K562 (cell line): Measurements from ENCODE around the gene GLB1L2. TPM values are rescaled to one million over a fixed set of nuclear protein-coding genes. Genes with fewer than 3 reads are reported as not detected.

Experiments used
- ATAC-seq: fragments of 200-7000 bp; cut with Tn5 transposase; 3 replicates; pipeline ENCODE4 v1.9.1; 2020; ENCODE audit warnings: moderate library complexity
- BruUV-seq: library from RNA; stranded (reverse); fragments of 400-500 nt; replicated peaks from 2 replicates; lab custom pipeline; 2021; lab: Mats Ljungman, UMichigan
- CTCF ChIA-PET: fragments of 300-600 bp; formaldehyde crosslinking; extraction: SDS; loops from one replicate; lab custom pipeline; 2021; ENCODE audit warnings: low intra/inter-chr PET ratio; lab: Yijun Ruan, JAX
- POLR2A ChIA-PET: fragments of 300-600, 350-650 bp; sonication (Branson Sonifier 250); formaldehyde crosslinking; extraction: SDS; loops from one replicate; lab custom pipeline; 2021; ENCODE audit warnings: antibody characterized with exemption, inconsistent platforms; lab: Yijun Ruan, JAX
- DNase-seq, 4 experiments: peaks; one replicate each; pipeline versions ENCODE4 v3.0.0 to v3.0.0-alpha.2; 2011 to 2018; ENCODE audit warnings: low spot score in 3 of 4, mixed read lengths in 3 of 4; ENCODE audit errors: extremely low read depth in 1 of 4
- FAIRE-seq: peaks from 2 replicates; lab custom pipeline; 2011; peaks lifted over from hg19 to GRCh38; lab: Jason Lieb, UNC
- H2AFZ ChIP-seq: 2 replicates; pipeline ENCODE4 v1.6.0; 2011; ENCODE audit warnings: low read depth, low read length, control low read depth, inconsistent platforms
- H3K27ac ChIP-seq: fragments of 200-600 bp; 3 replicates; pipeline ENCODE4 v1.8.0; 2011; ENCODE audit warnings: low read depth, mild to moderate bottlenecking, control low read depth, inconsistent platforms, low read length, moderate library complexity, mixed read lengths; ENCODE audit errors: extremely low read depth
- H3K27me3 ChIP-seq, 2 experiments: fragments of 300-600 bp in 1 of 2; 2 replicates in 1 of 2; 3 replicates in 1 of 2; pipeline versions ENCODE4 v1.6.0 to v1.8.0; 2011; ENCODE audit warnings: inconsistent platforms in 2 of 2, low read length in 2 of 2, mild to moderate bottlenecking in 1 of 2, mixed read lengths in 1 of 2, moderate library complexity in 1 of 2; ENCODE audit not compliant: control insufficient read depth in 2 of 2, insufficient read depth in 2 of 2
- H3K36me3 ChIP-seq: fragments of 300-600 bp; 3 replicates; pipeline ENCODE4 v1.8.0; 2011; ENCODE audit warnings: mild to moderate bottlenecking, low read length, inconsistent platforms; ENCODE audit not compliant: control insufficient read depth, insufficient read depth
- H3K4me1 ChIP-seq, 2 experiments: fragments of 200-600 bp in 1 of 2; replicated peaks in 1 of 2; 2 replicates in 1 of 2; 3 replicates in 1 of 2; pipeline versions ENCODE4 v1.5.1 to v1.8.0; 2011; ENCODE audit warnings: inconsistent platforms in 2 of 2, low read length in 2 of 2, mild to moderate bottlenecking in 1 of 2, mixed read lengths in 1 of 2, moderate library complexity in 1 of 2; ENCODE audit not compliant: control insufficient read depth in 2 of 2, insufficient read depth in 2 of 2
- H3K4me2 ChIP-seq: 2 replicates; pipeline ENCODE4 v1.6.1; 2011; ENCODE audit warnings: low read length, control low read depth, inconsistent platforms, mixed read lengths; ENCODE audit not compliant: insufficient read depth
- H3K4me3 ChIP-seq: fragments of 200-600 bp; sonication (generic), shearing (Covaris generic); 2 replicates; pipeline ENCODE4 v1.5.1; 2016; ENCODE audit warnings: control low read depth, inconsistent platforms
- H3K79me2 ChIP-seq: fragments of 200-600 bp; 3 replicates; pipeline ENCODE4 v1.8.0; 2011; ENCODE audit warnings: low read length, inconsistent platforms; ENCODE audit not compliant: control insufficient read depth, insufficient read depth
- H3K9ac ChIP-seq, 2 experiments: 2 replicates each; pipeline versions ENCODE4 v1.6.0 to v1.6.1; 2011; ENCODE audit warnings: low read depth in 2 of 2, low read length in 2 of 2, control low read depth in 1 of 2, inconsistent platforms in 1 of 2, mild to moderate bottlenecking in 1 of 2, mixed read lengths in 1 of 2; ENCODE audit not compliant: insufficient read depth in 1 of 2
- H3K9me1 ChIP-seq: one replicate; pipeline ENCODE4 v1.6.0; 2011; ENCODE audit warnings: inconsistent platforms, mild to moderate bottlenecking, low read length, moderate library complexity; ENCODE audit not compliant: control insufficient read depth, insufficient read depth
- H3K9me3 ChIP-seq: replicated peaks from 2 replicates; pipeline ENCODE4 v1.5.1; 2011; ENCODE audit warnings: low read depth, low read length, inconsistent platforms; ENCODE audit not compliant: control insufficient read depth, insufficient read depth
- H4K20me1 ChIP-seq: replicated peaks from 2 replicates; pipeline ENCODE4 v1.6.1; 2011; ENCODE audit warnings: low read length, inconsistent platforms, mixed read lengths; ENCODE audit not compliant: control insufficient read depth, insufficient read depth
- ATF2 ChIP-seq: sonication (generic); formaldehyde crosslinking; IDR thresholded peaks from 2 replicates; pipeline ENCODE4 v1.8.1; 2022; ENCODE audit warnings: missing genetic modification reagents
- BRD4 ChIP-seq: fragments of 200-600 bp; sonication (generic); IDR thresholded peaks from 2 replicates; pipeline ENCODE4 v1.6.1; 2017; ENCODE audit warnings: inconsistent platforms
- CBX8 ChIP-seq: fragments of 200-600 bp; sonication (generic); IDR thresholded peaks from 2 replicates; pipeline ENCODE4 v1.6.1; 2012; ENCODE audit warnings: borderline replicate concordance, mixed run types, low read depth, mild to moderate bottlenecking, moderate library complexity, mixed read lengths, low read length, control low read depth, inconsistent platforms; ENCODE audit not compliant: poor library complexity, severe bottlenecking; ENCODE audit errors: extremely low read depth
- ETS2 ChIP-seq: IDR thresholded peaks from 2 replicates; pipeline ENCODE4 v1.6.1; 2016; ENCODE audit warnings: borderline replicate concordance, missing genetic modification characterization, mild to moderate bottlenecking, moderate library complexity, missing compliant biosample characterization; ENCODE audit not compliant: poor library complexity, severe bottlenecking
- HMGN3 ChIP-seq: IDR thresholded peaks from 2 replicates; pipeline ENCODE4 v1.6.1; 2011; ENCODE audit warnings: borderline replicate concordance, low read depth, mild to moderate bottlenecking, mixed read lengths, low read length; ENCODE audit not compliant: insufficient read length; ENCODE audit errors: extremely low read depth
- MBD1 ChIP-seq: fragments of 250-450 bp; sonication (Bioruptor Pico); IDR thresholded peaks from 2 replicates; pipeline ENCODE4 v1.8.0; 2022; ENCODE audit warnings: inconsistent platforms
- NUFIP1 ChIP-seq: fragments of 450-650 bp; IDR thresholded peaks from 2 replicates; pipeline ENCODE4 v1.6.1; 2018; ENCODE audit not compliant: partially characterized antibody
- PPARD ChIP-seq: fragments of 250-450 bp; sonication (Bioruptor Pico); IDR thresholded peaks from 2 replicates; pipeline ENCODE4 v1.8.0; 2022; ENCODE audit warnings: inconsistent platforms, mild to moderate bottlenecking, moderate library complexity
- PRDM10 ChIP-seq: fragments of 450-650 bp; IDR thresholded peaks from 2 replicates; pipeline ENCODE4 v1.6.1; 2018; ENCODE audit not compliant: partially characterized antibody
- RAD21 ChIP-seq, 2 experiments: fragments of 250-450 bp in 1 of 2; fragments of 450-650 bp in 1 of 2; sonication (Bioruptor Pico) in 1 of 2; formaldehyde crosslinking in 1 of 2; IDR thresholded peaks in 1 of 2; conservative IDR thresholded peaks in 1 of 2; 2 replicates each; pipeline versions ENCODE4 v1.4.0 to v1.8.0; 2020 to 2022; ENCODE audit warnings: mild to moderate bottlenecking in 2 of 2, moderate library complexity in 1 of 2
- ZC3H8 ChIP-seq: fragments of 450-650 bp; IDR thresholded peaks from 2 replicates; pipeline ENCODE4 v1.6.1; 2017
- ZNF134 ChIP-seq: fragments of 250-450 bp; sonication (Bioruptor Pico); conservative IDR thresholded peaks from 2 replicates; pipeline ENCODE4 v1.4.0; 2020
- ZNF707 ChIP-seq: fragments of 250-450 bp; sonication (Bioruptor Pico); conservative IDR thresholded peaks from 2 replicates; pipeline ENCODE4 v1.8.0; 2022; ENCODE audit warnings: inconsistent platforms, mild to moderate bottlenecking, moderate library complexity
- WGBS: fragments of 100-300 bp; shearing (Covaris generic); methylation state at CpG from one replicate; pipeline ENCODE4 v1.1.6; 2016; ENCODE audit warnings: low coverage, mixed read lengths; ENCODE audit not compliant: insufficient coverage; ENCODE audit errors: missing lambda C conversion rate; 5-methylcytosine and 5-hydroxymethylcytosine counted together
- in situ Hi-C: fragments of 300-500 bp; cut with MboI; formaldehyde crosslinking; loops from 4 replicates; pipeline ENCODE4 v1.15.0; 2018; ENCODE audit warnings: inconsistent platforms, mixed read lengths
- intact Hi-C: fragments of 100-400 bp; cut with micrococcal nuclease; formaldehyde crosslinking; loops from 2 replicates; pipeline ENCODE4 v1.14.2; 2022
- polyA plus RNA-seq, 8 experiments: library from polyadenylated mRNA; depleted of rRNA in 4 of 8; stranded (reverse) in 5 of 8; unstranded in 3 of 8; fragments of >200 nt; fragmentation: Nextera tagmentation in 2 of 8; fragmentation: Illumina TruSeq in 1 of 8; extraction: Ambion mirVana in 2 of 8; extraction: Trizol in 1 of 8; gene quantifications; 2 replicates each; pipeline versions ENCODE4 v1.2.1 to v1.2.3, GENCODE V29; 2011 to 2014; ENCODE audit warnings: inconsistent platforms in 1 of 8, missing spikeins in 1 of 8
- total RNA-seq, 7 experiments: library from RNA; depleted of rRNA in 6 of 7; stranded (reverse); fragments of >200 nt in 6 of 7; fragmentation: Illumina TruSeq in 2 of 7; extraction: Trizol in 2 of 7; gene quantifications; 2 replicates each; pipeline versions ENCODE4 v1.2.1 to v1.2.3, GENCODE V29; 2011 to 2021; ENCODE audit warnings: low replicate concordance in 1 of 7

Gene GLB1L2
- total and polyA plus RNA-seq, 9 of the 15 experiments (the other 6 are each of a cell fraction or from before 2014, with no cell fraction given), result 0.84 to 21.4 (median 13.8) TPM

- TF ChIP-seq PRDM10, result no peak
- no peak for TF ChIP-seq MBD1 (CRISPR knock-in tag)
- TF ChIP-seq ZNF134 (CRISPR knock-in tag), result no peak
- TF ChIP-seq PPARD (CRISPR knock-in tag), result no peak
Measured at GRCh38 chr11:134372961-134373360, 41.2 kb downstream of the GLB1L2 start (continued).

GRCh38 chr11:134373591-134374052 is 41.8 kb downstream of the GLB1L2 start:
- ATAC-seq, result no peak
- intact Hi-C loops, result no loop called here
- CTCF ChIA-PET, result no interaction called here
- TF ChIP-seq ZNF707 (CRISPR knock-in tag) (no peak), ETS2 (tag) (no peak), ZC3H8 (no peak), ATF2 (CRISPR knock-in tag) (no peak), NUFIP1 (no peak), BRD4 (no peak), CBX8 (no peak), HMGN3 (no peak), RAD21 (CRISPR knock-in tag; conservative IDR thresholded peaks at IDR 0.05 in 1 of 2, IDR thresholded peaks at IDR 0.05 in 1 of 2) (no peak)

More at GRCh38 chr11:134373591-134374052, 41.8 kb downstream of the GLB1L2 start:
- H3K27me3 ChIP-seq, result no peaks in the 10 kb centered on the region
- H3K36me3 ChIP-seq, result no peaks in the 10 kb centered on the region; the same call in 2 of the 3 replicates
- in situ Hi-C loops, result no loop called here
- DNase-seq (no peak), FAIRE-seq (no peak)
- no peaks in the 10 kb centered on the region for H3K79me2 ChIP-seq
- 72% methylated on average over 13 of the region's 14 CpGs for WGBS
- H3K9ac ChIP-seq, result no peak overlapping the region
- POLR2A ChIA-PET, result interaction anchor here (0.9 kb wide), 2 partner anchors 10 to 38 kb away, joined by 3 read pairs; no protein-coding TSS in a partner anchor
- no TSS peak for BruUV-seq
- no peaks in the 10 kb centered on the region; a peak in 1 of 5 replicates for H3K4me1 ChIP-seq
- no peaks in the 10 kb centered on the region for H3K9me3 ChIP-seq
- H3K27ac ChIP-seq, result no peak overlapping the region
- H3K4me3 ChIP-seq, result no peak overlapping the region
- H2AFZ ChIP-seq, result no peak overlapping the region
- H4K20me1 ChIP-seq, result peaks cover 6% of the 10 kb centered on the region; the same call in 1 of the 2 replicates
- no peaks in the 10 kb centered on the region for H3K9me1 ChIP-seq
- no peak overlapping the region for H3K4me2 ChIP-seq
